ENCODE results near the gene CDC73.
"Not testable (repeated sequence)": the region's sequence is repeated elsewhere in the genome, so short reads cannot be mapped to it uniquely, and the experiment has no call there.

Gene CDC73

DNA sequence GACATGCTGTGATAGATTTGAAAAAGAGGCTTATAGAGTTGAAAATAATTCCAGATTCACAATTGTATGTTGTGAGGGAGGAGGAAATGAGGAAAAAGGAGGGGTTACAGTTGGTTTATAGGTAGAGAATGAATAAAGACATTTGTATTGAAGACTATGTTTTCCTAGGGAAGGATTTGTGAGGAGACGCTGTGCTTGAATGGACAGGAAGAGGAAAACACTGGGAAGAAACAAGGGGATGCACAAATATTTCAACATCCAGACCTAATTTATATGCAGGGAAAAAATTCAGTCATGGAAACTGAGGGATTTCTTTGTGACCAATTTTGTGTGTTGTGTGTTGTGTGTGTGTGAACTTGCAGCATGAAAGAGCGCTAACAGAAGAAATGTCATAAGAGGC lies 157.1 kb downstream of the CDC73 start:
- ChIA-PET POLR2A (no interaction called here), CTCF (no interaction called here)
- no peak for DNase-seq (ENCODE audit: extremely low spot score)
- TF ChIP-seq, protein P1, sequence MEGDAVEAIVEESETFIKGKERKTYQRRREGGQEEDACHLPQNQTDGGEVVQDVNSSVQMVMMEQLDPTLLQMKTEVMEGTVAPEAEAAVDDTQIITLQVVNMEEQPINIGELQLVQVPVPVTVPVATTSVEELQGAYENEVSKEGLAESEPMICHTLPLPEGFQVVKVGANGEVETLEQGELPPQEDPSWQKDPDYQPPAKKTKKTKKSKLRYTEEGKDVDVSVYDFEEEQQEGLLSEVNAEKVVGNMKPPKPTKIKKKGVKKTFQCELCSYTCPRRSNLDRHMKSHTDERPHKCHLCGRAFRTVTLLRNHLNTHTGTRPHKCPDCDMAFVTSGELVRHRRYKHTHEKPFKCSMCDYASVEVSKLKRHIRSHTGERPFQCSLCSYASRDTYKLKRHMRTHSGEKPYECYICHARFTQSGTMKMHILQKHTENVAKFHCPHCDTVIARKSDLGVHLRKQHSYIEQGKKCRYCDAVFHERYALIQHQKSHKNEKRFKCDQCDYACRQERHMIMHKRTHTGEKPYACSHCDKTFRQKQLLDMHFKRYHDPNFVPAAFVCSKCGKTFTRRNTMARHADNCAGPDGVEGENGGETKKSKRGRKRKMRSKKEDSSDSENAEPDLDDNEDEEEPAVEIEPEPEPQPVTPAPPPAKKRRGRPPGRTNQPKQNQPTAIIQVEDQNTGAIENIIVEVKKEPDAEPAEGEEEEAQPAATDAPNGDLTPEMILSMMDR (IDR thresholded peaks at IDR 0.05; ENCODE audit: control extremely low read depth, extremely low read depth, low read depth, missing control alignments): no peak

- TF ChIP-seq, protein P1 (IDR thresholded peaks at IDR 0.05; ENCODE audit: control extremely low read depth, extremely low read depth, low read depth, missing control alignments): no peak
- ChIA-PET CTCF (no interaction called here), POLR2A (no interaction called here)
Observed at GRCh38 chr1:193281894-193282293, 160.1 kb downstream of the CDC73 start.

DNA sequence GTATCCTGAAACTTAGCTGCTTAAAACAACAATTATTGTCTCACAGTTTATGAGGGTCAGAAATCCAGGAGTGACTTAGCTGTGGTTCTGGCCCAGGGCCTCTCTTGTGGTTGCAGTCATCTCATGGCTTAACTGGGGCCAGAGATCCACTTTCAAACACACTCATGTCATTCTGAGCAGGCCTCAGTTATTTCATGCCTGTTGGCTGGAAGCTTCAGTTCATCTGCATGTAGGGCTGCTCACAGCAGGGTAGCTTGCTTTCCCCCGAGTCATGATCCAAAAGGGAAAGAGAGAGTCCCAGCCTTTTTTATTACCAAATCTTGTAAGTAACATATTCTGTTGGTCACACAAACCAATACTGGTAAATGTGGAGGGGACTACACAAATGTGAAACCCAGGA lies 161.2 kb downstream of the CDC73 start:
- TF ChIP-seq, protein P1 (IDR thresholded peaks at IDR 0.05; ENCODE audit: control extremely low read depth, extremely low read depth, low read depth, missing control alignments): no peak
- POLR2A ChIA-PET: no interaction called here
- DNase-seq (ENCODE audit: extremely low spot score): no peak
- CTCF ChIA-PET: interaction anchor here (1.2 to 1.6 kb wide), 2 partner anchors 15 to 23 kb away, joined by 4 to 5 read pairs; no protein-coding TSS in a partner anchor

More at GRCh38 chr1:193281894-193282293, 160.1 kb downstream of the CDC73 start:
- DNase-seq (ENCODE audit: extremely low spot score): no peak

- CTCF ChIA-PET: interaction anchor here (1.6 kb wide), 1 partner anchor 22 kb away, joined by 5 read pairs; no protein-coding TSS in a partner anchor
- TF ChIP-seq, protein P1 (IDR thresholded peaks at IDR 0.05; ENCODE audit: control extremely low read depth, extremely low read depth, low read depth, missing control alignments): no peak
- no peak for DNase-seq (ENCODE audit: extremely low spot score)
- POLR2A ChIA-PET: no interaction called here
Observed at GRCh38 chr1:193284219-193284618, 162.4 kb downstream of the CDC73 start.

DNA sequence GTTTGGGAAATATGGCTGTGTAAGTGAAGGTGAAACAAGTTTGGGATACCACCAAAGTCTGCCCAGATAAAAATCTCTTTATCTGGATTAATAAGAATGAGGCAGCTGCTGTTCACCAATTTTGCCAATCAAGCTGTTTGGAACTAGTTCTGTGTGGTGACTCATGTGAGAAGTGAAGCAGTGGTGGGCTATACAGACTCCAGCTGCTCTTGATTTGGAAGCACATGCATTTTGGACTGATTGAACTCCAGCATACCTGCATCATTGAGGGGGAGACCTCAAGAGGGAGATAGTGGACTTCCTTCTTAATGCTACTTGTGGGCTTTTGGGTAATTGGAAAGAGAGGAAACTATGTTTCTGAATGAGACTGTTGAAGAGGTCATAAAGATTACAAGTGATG lies 163.8 kb downstream of the CDC73 start:
- CTCF ChIA-PET: no interaction called here
- DNase-seq (ENCODE audit: extremely low spot score): no peak
- POLR2A ChIA-PET: no interaction called here
- TF ChIP-seq, protein P1 (IDR thresholded peaks at IDR 0.05; ENCODE audit: control extremely low read depth, extremely low read depth, low read depth, missing control alignments): no peak

DNA sequence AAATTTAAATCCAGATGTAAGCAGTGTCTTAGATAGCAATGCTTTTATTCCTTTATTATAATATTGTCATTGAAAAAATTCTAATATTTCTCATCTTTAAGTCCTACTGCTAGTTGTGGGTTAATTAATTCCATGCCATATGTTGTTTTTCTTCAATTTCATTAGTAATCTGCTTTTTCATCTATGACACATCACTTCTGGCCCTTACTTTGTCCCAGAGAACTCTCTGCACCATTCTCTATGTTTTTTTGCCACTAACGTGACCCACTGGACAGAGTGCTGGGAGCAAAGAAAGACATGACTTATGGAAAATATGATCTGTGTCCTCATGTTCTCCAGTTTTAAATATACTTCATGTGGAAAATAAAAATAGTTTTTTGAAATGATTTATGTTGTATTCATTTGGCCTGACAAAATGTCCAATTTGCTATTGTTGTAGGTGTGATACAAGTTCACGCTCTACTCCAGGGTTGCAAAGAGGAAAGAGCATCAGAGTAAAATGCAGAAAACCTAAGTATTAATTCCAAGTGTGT lies 166.8 kb downstream of the CDC73 start:
- DNase-seq (ENCODE audit: extremely low spot score); POLR2A ChIA-PET; CTCF ChIA-PET: not testable (repeated sequence)

DNA sequence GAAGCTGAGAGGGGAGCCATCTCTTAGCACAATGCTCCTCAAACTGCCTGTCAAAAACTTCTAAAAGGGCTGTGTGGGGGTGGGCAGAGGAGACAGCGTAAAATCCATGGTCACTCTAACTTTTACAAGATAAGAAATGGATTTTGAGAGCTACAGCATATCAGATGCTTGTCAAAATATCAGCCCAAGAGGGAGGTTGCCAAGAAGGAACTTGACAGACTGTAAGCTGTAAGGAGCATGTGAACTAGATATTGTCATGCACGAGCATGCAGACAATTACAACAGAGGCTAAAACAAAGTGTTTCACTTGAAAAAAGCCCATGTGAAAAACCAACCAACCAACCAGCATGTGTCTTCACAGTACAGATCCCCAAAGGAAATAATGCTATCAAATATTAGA lies 171.9 kb downstream of the CDC73 start:
- ChIA-PET CTCF (no interaction called here), POLR2A (no interaction called here)
- TF ChIP-seq, protein P1 (IDR thresholded peaks at IDR 0.05; ENCODE audit: control extremely low read depth, extremely low read depth, low read depth, missing control alignments): no peak
- no peak for DNase-seq (ENCODE audit: extremely low spot score)

Data from GM10248 (cell line).